ENCODE measurements around the gene MYH10. TPM values are rescaled to one million over a fixed set of nuclear protein-coding genes. Genes with fewer than 3 reads are reported as not detected.
"Not testable (repeated sequence)": the region's sequence is repeated elsewhere in the genome, so short reads cannot be mapped to it uniquely, and the experiment has no call there.

Gene MYH10
- total RNA-seq, 4 donors from 2014 or later = 29.3 to 50.0 (median 35.4) TPM

DNA sequence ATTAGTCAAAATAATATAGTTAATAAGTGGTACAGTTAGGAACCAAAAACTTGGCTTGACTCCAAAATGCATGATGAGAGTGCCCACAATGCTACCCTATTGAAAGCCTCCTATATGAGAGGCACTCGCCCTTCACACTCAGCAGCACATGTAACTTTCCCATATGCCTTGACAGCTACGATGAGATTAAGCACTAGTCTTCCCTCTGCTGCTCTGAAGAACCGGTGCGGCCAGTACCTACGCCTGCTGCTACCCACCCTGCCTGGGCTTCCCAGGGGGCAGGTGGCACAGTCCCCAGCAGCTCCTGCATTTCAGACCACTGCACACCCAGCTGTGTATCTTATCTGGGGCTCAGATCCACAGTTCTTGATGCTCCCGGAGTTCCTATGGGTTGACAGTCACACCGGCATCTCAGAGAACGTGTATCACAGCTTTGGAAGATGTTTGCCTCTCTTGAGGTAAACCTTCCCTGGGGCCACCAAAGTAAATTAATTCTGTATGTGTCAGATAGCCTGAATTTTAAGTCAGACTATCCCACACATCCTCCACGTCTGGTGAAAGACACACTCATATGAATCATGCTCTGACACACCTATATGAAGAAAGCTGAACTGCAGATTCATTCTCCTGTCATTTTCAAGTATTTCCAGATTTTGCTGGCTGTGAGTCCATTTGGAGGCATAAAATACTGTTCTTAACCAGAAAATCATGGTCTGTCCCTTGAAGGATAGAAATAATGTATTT, 77.8 kb downstream of the MYH10 start:
- TF ChIP-seq EP300 (IDR thresholded peaks at IDR 0.05) (no peak), POLR2A (IDR thresholded peaks at IDR 0.05) (no peak)
- TF ChIP-seq, protein P1, sequence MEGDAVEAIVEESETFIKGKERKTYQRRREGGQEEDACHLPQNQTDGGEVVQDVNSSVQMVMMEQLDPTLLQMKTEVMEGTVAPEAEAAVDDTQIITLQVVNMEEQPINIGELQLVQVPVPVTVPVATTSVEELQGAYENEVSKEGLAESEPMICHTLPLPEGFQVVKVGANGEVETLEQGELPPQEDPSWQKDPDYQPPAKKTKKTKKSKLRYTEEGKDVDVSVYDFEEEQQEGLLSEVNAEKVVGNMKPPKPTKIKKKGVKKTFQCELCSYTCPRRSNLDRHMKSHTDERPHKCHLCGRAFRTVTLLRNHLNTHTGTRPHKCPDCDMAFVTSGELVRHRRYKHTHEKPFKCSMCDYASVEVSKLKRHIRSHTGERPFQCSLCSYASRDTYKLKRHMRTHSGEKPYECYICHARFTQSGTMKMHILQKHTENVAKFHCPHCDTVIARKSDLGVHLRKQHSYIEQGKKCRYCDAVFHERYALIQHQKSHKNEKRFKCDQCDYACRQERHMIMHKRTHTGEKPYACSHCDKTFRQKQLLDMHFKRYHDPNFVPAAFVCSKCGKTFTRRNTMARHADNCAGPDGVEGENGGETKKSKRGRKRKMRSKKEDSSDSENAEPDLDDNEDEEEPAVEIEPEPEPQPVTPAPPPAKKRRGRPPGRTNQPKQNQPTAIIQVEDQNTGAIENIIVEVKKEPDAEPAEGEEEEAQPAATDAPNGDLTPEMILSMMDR (IDR thresholded peaks at IDR 0.05) = no peak
- Histone ChIP-seq H3K9me3 (no peaks in the 10 kb centered on the region), H3K27me3 (no peaks in the 10 kb centered on the region), H3K27ac (no peak overlapping the region), H3K4me3 (no peak overlapping the region), H3K36me3 (peaks cover 0 to 8% (median 0%) of the 10 kb centered on the region in 3 donors), H3K4me1 (no peaks in the 10 kb centered on the region)
- whole genome bisulfite sequencing, 2 donors = 83 to 90% methylated on average over 9 of the region's 9 CpGs
- DNase-seq (ENCODE audit: low spot score in 2 of 2) = no peak

DNA sequence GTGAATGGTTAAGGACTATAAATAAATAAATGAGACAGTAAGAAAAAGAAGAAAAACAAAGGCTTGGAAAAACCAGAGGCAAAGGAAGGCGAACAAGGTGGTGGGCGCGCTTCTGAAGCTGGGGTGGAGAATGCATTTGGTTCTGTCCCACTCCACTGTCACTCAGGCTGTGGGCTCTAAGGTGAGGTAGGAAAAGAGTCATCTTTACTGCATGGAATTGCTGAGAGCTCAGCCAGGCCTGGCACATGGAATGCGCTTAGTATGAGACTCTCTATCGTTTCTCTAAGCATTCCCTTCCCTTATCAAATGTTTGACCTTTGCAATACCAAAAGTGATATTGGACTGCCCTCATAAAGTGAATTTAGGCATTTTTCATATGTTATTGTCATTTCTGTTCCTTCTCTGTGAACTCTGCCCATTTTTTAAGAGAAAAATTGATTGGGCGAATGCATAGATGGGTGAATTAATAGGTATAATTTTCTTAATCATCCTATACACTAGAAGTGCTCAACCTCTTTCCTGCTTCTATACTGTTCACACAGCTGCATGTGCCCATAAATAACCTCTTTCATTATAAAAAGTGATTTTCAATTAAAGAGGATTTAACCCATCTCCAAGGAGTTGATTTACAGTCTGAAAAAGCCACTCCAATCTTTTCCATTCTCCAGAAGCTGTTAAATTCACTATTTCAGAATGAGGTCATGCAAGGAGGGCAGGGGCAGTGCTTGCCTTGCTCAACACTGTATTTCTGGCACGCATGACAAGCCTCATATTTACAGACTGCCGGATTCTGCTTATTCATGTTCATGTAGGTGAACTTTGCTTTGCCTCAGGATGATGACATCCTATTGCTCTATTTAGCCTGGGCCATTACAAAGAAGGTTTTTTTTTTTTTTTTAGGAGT, 87.7 kb downstream of the MYH10 start:
- H3K36me3 ChIP-seq = peaks cover 0 to 61% (median 0%) of the 10 kb centered on the region in 3 donors
- no peak for DNase-seq (ENCODE audit: low spot score in 2 of 2)
- WGBS, 2 donors = 73 to 75% methylated on average over 8 of the region's 8 CpGs
- no peaks in the 10 kb centered on the region for H3K27me3 ChIP-seq
- H3K4me3 ChIP-seq = no peak overlapping the region
- H3K27ac ChIP-seq = no peak overlapping the region
- H3K4me1 ChIP-seq = peaks cover 0 to 7% (median 0%) of the 10 kb centered on the region in 4 donors
- peak in 1 of 2 donors; percentile 70 for TF ChIP-seq EP300 (IDR thresholded peaks at IDR 0.05)
- TF ChIP-seq, protein P1 (IDR thresholded peaks at IDR 0.05) = no peak
- no peaks in the 10 kb centered on the region for H3K9me3 ChIP-seq

DNA sequence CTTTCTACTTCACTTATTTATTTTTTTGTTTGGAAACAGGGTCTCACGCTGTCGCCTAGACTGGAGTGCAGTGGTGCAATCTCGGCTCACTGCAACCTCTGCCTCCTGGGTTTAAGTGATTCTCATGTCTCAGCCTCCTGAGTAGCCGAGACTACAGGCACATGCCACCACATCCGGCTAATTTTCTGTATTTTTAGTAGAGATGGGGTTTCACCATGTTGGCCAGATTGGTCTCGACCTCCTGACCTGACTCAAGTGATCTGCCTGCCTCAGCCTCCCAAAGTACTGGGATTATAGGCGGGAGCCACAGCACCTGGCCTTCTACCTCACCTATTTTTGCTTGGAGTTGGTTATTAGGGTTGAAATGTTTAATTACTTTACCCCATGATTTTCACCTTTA, 90.5 kb downstream of the MYH10 start:
- not testable (repeated sequence) for H3K4me3 ChIP-seq; H3K4me1 ChIP-seq; H3K27me3 ChIP-seq; H3K27ac ChIP-seq; DNase-seq (ENCODE audit: low spot score in 2 of 2); H3K9me3 ChIP-seq
- WGBS, 2 donors = 94 to 98% methylated on average over 7 of the region's 7 CpGs
- peaks cover 0 to 56% (median 0%) of the 10 kb centered on the region in 3 donors for H3K36me3 ChIP-seq

DNA sequence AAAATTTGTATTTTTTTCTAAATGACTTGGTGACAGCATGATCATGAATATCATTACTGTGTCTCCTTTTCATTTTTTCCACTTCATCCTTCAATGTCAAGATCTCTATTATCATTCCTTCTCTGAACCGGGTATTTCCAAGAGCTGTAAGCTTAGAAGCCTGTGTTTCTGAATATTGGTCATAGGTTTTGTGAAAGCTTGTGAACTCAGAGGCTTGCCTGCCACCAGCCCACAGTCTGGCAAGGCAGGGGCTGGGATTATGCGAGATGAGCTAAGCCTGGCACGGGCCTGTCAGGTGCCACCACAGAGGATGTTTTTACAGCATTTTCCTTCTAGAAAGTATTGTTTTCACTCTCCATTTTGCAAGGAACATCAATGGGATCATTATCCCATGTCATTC, 92.8 kb downstream of the MYH10 start:
- H3K27ac ChIP-seq = no peak overlapping the region
- peaks cover 0 to 63% (median 0%) of the 10 kb centered on the region in 3 donors for H3K36me3 ChIP-seq
- no peak overlapping the region for H3K4me3 ChIP-seq
- no peak for DNase-seq (ENCODE audit: low spot score in 2 of 2)
- no peaks in the 10 kb centered on the region for H3K4me1 ChIP-seq
- H3K9me3 ChIP-seq = no peaks in the 10 kb centered on the region
- no peak for TF ChIP-seq POLR2A (IDR thresholded peaks at IDR 0.05)
- TF ChIP-seq EP300 (IDR thresholded peaks at IDR 0.05) = no peak
- TF ChIP-seq, protein P1 (IDR thresholded peaks at IDR 0.05) = no peak
- H3K27me3 ChIP-seq = no peaks in the 10 kb centered on the region
- 71 to 81% methylated on average over 3 of the region's 3 CpGs for WGBS, 2 donors

DNA sequence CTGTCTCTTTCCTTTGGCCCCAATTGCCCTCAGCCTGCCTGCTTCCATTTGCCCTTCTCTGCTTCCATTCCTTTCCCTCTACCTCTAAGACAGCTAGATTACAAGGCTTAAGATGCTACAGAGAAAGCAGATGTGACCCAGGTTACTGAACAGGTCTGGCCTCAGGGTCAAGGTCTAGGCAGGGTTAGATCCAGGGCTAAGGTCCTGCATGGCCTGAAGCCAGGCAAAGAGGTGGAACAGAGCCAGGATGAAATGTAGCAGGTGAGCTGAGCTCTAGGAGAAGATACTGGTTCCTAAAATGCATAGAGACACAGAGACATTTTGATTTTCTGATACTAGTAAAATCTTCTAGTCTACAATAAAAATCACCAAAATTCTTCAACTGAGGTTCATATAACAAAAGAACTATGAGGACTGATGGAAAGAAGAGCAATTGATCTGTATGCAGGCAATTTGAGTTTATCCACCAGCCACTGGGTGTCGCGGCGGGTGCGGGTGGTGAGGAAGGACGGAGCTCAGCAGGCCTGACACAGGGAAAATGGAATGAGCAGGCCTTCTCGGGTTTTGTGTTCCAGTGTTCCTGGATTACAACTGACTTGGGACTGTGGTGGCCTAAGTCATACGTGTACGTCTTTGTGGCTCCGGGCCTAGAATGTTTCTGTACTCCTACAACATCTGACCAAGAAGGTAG, 95.9 kb downstream of the MYH10 start:
- H3K27ac ChIP-seq = no peak overlapping the region
- TF ChIP-seq, protein P1 (IDR thresholded peaks at IDR 0.05) = no peak
- TF ChIP-seq POLR2A (IDR thresholded peaks at IDR 0.05) (no peak), EP300 (IDR thresholded peaks at IDR 0.05) (no peak)
- 92% methylated on average over 9 of the region's 9 CpGs for WGBS, 2 donors
- no peaks in the 10 kb centered on the region for H3K27me3 ChIP-seq
- H3K9me3 ChIP-seq = no peaks in the 10 kb centered on the region
- H3K4me3 ChIP-seq = no peak overlapping the region
- peaks cover 0 to 57% (median 0%) of the 10 kb centered on the region in 3 donors for H3K36me3 ChIP-seq
- DNase-seq (ENCODE audit: low spot score in 2 of 2) = no peak
- H3K4me1 ChIP-seq = no peaks in the 10 kb centered on the region
